ENCODE measurements around the gene B3GNT3.

B3GNT3 gene

GRCh38 chr19:17860993-17861360, 66.0 kb downstream of the B3GNT3 start:
- DNase-seq (ENCODE audit: low read depth): no peak

- no peak for DNase-seq (ENCODE audit: low read depth)
Measured at GRCh38 chr19:17861542-17862402, 66.8 kb downstream of the B3GNT3 start.

- no peak for DNase-seq (ENCODE audit: low read depth)
Measured at GRCh38 chr19:17862711-17863519, 68.0 kb downstream of the B3GNT3 start.
